ENCODE results near the gene USF1.

DNA sequence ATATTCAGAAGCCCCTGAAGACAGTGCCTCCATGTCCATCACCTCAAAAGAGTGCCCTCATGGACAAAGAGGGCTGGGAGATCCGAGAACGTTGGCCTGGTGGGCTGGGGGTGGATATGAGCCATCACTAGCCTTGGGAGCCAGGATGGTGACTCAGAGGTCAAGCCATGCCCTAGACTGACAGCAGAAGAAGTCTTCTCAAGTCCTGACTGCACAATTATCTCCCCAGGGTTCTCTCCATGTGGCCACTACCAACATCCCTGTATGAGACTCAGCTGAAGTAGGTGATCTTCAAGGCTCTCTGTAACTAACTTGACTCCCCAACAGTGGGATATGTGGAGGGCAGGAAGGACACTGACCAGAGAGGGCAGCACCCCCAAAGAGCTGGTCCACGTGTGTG, 7.1 kb upstream of the USF1 start:
- no peak for TF ChIP-seq CTCF (IDR thresholded peaks at IDR 0.05; ENCODE audit: borderline replicate concordance, extremely low read depth, low read length, poor library complexity, severe bottlenecking)
- TF ChIP-seq EZH2 (IDR thresholded peaks at IDR 0.05; ENCODE audit: borderline replicate concordance, low read depth, low read length, severe bottlenecking), result no peak

Data from DND-41 (cell line).